Nephron (organoid): ENCODE measurements around the gene GOPC.

Experiments used
- H3K27ac Mint-ChIP-seq, 3 experiments: 2 replicates each; pipeline ENCODE4 v1.8.0; 2020; ENCODE audit warnings: mixed read lengths in 3 of 3, mild to moderate bottlenecking in 2 of 3, moderate library complexity in 1 of 3
- H3K27me3 Mint-ChIP-seq: 2 replicates; pipeline ENCODE4 v1.8.0; 2021; ENCODE audit warnings: low read depth, mild to moderate bottlenecking, moderate library complexity, mixed read lengths
- H3K36me3 Mint-ChIP-seq: 2 replicates; pipeline ENCODE4 v1.8.0; 2020; ENCODE audit warnings: low read depth, mixed read lengths
- H3K4me1 Mint-ChIP-seq: 2 replicates; pipeline ENCODE4 v1.8.0; 2020; ENCODE audit warnings: mixed read lengths
- H3K4me3 Mint-ChIP-seq, 3 experiments: 2 replicates each; pipeline ENCODE4 v1.8.0; 2020; ENCODE audit warnings: mild to moderate bottlenecking in 3 of 3, mixed read lengths in 3 of 3, moderate library complexity in 2 of 3
- H3K9me3 Mint-ChIP-seq: 2 replicates; pipeline ENCODE4 v1.8.0; 2020; ENCODE audit warnings: mixed read lengths
- CTCF ChIP-seq, 3 experiments: fragments of 200-600 bp; sonication (generic); IDR thresholded peaks; one replicate each; pipeline ENCODE4 v1.5.0; 2021; ENCODE audit warnings: antibody characterized with exemption in 3 of 3; ENCODE audit not compliant: unreplicated experiment in 3 of 3

GOPC gene

DNA sequence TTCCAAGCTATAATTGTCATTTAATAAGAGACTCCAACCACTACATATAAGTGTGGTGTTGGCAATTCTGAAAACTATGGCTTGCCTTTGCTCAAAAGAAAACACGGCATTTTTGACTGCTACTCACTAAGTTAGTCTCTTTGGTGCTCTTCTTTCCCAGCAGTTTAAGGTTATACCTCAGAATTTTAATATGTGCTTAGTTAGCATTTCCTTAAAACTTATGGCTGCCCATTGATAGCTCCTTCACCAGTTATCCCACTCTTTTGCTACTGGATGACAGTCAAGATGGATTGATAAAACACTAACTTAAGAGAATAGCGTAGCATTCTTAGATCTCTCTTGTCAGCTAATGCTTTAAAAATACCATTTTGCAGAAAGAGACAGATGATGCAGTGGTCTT lies 34.1 kb downstream of the GOPC start:
- no peak for TF ChIP-seq CTCF (IDR thresholded peaks at IDR 0.05; ENCODE audit: unreplicated experiment in 3 of 3)
- Mint-ChIP-seq H3K4me1 (peaks cover 14% of the 10 kb centered on the region), H3K4me3 (no peak overlapping the region), H3K27me3 (no peaks in the 10 kb centered on the region), H3K9me3 (no peaks in the 10 kb centered on the region), H3K36me3 (peaks cover 52% of the 10 kb centered on the region), H3K27ac (no peak overlapping the region)

DNA sequence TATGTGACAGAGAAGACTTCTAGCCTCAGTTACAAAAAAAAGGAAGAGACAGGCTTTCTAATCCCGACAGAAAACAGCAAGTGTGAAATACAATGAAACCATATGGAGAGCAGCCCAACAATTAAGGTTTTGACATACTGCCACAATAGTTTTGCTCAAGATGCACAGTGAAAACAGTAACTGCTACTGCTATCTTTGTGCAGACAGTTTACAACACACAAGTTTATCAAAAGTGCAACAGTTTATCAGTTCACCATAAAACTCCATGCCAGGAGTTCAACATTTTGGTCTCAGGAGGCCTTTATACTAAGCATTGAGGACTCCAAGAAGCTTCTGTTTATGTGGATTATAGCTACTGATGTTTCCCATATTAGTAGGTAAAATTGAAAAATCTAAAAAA lies 37.6 kb downstream of the GOPC start:
- Mint-ChIP-seq H3K9me3 (no peaks in the 10 kb centered on the region), H3K4me3 (no peak overlapping the region), H3K4me1 (no peaks in the 10 kb centered on the region), H3K27me3 (no peaks in the 10 kb centered on the region), H3K36me3 (peaks cover 47% of the 10 kb centered on the region), H3K27ac (no peak overlapping the region)
- TF ChIP-seq CTCF (IDR thresholded peaks at IDR 0.05; ENCODE audit: unreplicated experiment in 3 of 3): no peak

- no peak overlapping the region for H3K4me3 Mint-ChIP-seq
- H3K27me3 Mint-ChIP-seq: no peaks in the 10 kb centered on the region
- H3K27ac Mint-ChIP-seq: no peak overlapping the region
- H3K36me3 Mint-ChIP-seq: peaks cover 32% of the 10 kb centered on the region
- no peaks in the 10 kb centered on the region for H3K9me3 Mint-ChIP-seq
- TF ChIP-seq CTCF (IDR thresholded peaks at IDR 0.05; ENCODE audit: unreplicated experiment in 3 of 3): no peak
- H3K4me1 Mint-ChIP-seq: peaks cover 5% of the 10 kb centered on the region
Measured at GRCh38 chr6:117561128-117561527, 41.2 kb downstream of the GOPC start.

GRCh38 chr6:117559299-117559698 lies 43.0 kb downstream of the GOPC start:
- Mint-ChIP-seq H3K36me3 (peaks cover 19% of the 10 kb centered on the region), H3K27ac (no peak overlapping the region), H3K9me3 (no peaks in the 10 kb centered on the region), H3K4me1 (peaks cover 5% of the 10 kb centered on the region), H3K4me3 (no peak overlapping the region), H3K27me3 (no peaks in the 10 kb centered on the region)
- TF ChIP-seq CTCF (IDR thresholded peaks at IDR 0.05; ENCODE audit: unreplicated experiment in 3 of 3): no peak

GRCh38 chr6:117558818-117559217 lies 43.5 kb downstream of the GOPC start:
- no peaks in the 10 kb centered on the region for H3K9me3 Mint-ChIP-seq
- no peak overlapping the region for H3K27ac Mint-ChIP-seq
- peaks cover 5% of the 10 kb centered on the region for H3K4me1 Mint-ChIP-seq
- H3K36me3 Mint-ChIP-seq: peaks cover 19% of the 10 kb centered on the region
- no peaks in the 10 kb centered on the region for H3K27me3 Mint-ChIP-seq
- no peak for TF ChIP-seq CTCF (IDR thresholded peaks at IDR 0.05; ENCODE audit: unreplicated experiment in 3 of 3)
- no peak overlapping the region for H3K4me3 Mint-ChIP-seq

DNA sequence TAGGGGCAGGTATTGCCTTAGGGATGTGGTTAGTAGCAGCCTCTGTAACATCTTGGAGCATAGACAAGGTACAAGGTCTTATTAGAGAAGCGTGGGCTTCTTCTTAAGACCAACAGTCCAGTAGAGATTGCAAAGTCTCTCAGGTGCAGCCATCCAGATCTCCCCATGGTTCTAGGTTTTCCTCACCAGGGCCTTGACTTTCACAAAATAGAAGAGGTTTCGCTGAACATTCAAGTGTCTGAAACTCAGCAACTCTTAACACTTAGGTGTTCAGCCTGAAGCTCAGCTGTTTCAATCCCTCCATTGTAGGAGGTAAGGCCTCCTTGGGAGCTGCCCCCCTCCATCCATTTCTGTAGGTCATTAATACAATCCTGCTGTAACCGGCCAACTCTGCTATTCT lies 44.4 kb downstream of the GOPC start:
- Mint-ChIP-seq H3K27me3 (no peaks in the 10 kb centered on the region), H3K4me1 (peaks cover 5% of the 10 kb centered on the region), H3K27ac (peak overlapping the region in 2 of 3 experiments; percentile 27 to 64), H3K36me3 (peaks cover 17% of the 10 kb centered on the region), H3K4me3 (no peak overlapping the region), H3K9me3 (no peaks in the 10 kb centered on the region)
- no peak for TF ChIP-seq CTCF (IDR thresholded peaks at IDR 0.05; ENCODE audit: unreplicated experiment in 3 of 3)
